GM19025 (cell line): ENCODE data around the gene PCDHA11.
"Not testable (repeated sequence)": the region's sequence is repeated elsewhere in the genome, so short reads cannot be mapped to it uniquely, and the experiment has no call there.

ENCODE experiments used
- ATAC-seq: cut with Tn5 transposase; IDR thresholded peaks from one replicate; pipeline ENCODE4 v1.9.1; 2021; ENCODE audit warnings: mild to moderate bottlenecking, low read depth, moderate library complexity; ENCODE audit not compliant: unreplicated experiment

PCDHA11 gene

DNA sequence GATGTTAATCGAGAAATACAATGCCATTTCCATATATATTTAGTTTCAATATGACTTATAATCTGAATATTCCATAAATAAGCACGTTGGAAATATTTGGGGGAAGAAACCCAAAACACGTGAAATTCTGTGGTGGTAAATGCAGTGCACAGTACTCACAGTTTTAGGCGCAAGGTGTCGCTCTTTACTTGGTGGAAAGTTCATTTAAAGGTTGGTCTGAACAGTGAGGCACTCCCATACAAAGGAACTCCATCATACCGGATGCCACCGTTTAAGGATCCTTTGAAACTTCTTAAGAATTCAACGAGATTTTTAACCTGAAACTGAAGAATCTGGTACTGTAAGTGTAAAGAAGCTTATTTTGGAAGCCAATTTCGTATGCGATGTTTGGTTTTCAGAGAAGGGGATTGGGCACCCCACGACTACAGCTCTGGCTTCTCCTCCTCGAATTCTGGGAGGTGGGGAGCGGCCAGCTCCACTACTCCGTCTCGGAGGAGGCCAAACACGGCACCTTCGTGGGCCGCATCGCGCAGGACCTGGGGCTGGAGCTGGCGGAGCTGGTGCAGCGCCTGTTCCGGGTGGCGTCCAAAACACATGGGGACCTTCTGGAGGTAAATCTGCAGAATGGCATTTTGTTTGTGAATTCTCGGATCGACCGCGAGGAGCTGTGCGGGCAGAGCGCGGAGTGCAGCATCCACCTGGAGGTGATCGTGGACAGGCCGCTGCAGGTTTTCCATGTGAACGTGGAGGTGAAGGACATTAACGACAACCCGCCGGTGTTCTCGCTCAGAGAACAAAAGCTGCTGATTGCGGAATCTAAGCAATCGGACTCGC lies at the start of gene PCDHA11:
TSS of gene PCDHA11 (plus strand) at position 237 of the 834 bp plus-strand sequence. CDS start at position 384, 147 bp downstream.
- no peak for ATAC-seq

DNA sequence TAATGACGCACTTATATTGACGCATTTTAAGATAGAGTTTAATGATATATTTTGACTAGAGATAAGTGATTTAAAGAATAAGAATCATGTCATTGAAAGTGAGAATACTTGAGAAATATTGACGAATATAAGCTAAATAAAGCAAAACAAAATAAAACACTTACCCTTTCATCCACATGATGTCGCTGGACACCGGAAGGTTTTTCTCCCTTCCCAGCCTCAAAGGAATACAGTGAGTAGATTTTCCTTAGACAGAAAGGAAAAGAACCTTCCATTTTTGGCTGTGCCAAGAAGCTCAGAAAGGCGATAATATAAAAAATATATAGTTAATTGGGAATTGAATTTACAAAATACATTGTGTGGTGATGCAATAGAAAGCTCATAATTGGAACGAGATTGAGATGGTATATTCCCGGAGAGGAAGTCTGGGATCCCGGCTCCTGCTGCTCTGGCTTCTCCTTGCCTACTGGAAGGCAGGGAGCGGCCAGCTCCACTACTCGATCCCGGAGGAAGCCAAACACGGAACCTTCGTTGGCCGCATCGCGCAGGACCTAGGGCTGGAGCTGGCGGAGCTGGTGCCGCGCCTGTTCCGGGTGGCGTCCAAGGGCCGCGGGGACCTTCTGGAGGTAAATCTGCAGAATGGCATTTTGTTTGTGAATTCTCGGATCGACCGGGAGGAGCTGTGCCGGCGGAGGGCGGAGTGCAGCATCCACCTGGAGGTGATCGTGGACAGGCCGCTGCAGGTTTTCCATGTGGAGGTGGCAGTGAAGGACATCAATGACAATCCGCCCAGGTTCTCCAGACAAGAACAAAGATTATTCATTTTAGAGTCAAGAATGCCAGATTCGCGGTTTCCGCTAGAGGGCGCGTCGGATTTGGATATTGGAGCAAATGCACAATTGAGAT lies 47.1 kb upstream of the PCDHA11 start, which contains the start of gene PCDHA5:
TSS of gene PCDHA5 (plus strand) at position 239 of the 906 bp plus-strand sequence.
- no peak for ATAC-seq

DNA sequence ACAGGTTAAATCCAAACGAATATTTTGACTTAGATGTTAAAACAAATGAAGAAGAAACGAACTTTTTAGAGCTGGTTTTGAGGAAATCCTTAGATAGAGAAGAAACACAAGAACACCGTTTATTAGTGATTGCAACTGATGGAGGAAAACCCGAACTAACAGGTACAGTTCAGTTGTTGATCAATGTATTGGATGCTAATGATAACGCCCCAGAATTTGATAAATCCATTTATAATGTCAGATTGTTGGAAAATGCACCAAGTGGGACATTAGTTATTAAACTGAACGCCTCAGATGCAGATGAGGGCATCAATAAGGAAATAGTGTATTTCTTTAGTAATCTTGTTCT lies 46.5 kb upstream of the PCDHA11 start:
- no peak for ATAC-seq

- ATAC-seq, result not testable (repeated sequence)
These were observed 45.8 kb upstream of the PCDHA11 start for GRCh38 chr5:140822969-140823368.

- ATAC-seq, result no peak
These were observed 45.3 kb upstream of the PCDHA11 start for GRCh38 chr5:140823475-140823874.

DNA sequence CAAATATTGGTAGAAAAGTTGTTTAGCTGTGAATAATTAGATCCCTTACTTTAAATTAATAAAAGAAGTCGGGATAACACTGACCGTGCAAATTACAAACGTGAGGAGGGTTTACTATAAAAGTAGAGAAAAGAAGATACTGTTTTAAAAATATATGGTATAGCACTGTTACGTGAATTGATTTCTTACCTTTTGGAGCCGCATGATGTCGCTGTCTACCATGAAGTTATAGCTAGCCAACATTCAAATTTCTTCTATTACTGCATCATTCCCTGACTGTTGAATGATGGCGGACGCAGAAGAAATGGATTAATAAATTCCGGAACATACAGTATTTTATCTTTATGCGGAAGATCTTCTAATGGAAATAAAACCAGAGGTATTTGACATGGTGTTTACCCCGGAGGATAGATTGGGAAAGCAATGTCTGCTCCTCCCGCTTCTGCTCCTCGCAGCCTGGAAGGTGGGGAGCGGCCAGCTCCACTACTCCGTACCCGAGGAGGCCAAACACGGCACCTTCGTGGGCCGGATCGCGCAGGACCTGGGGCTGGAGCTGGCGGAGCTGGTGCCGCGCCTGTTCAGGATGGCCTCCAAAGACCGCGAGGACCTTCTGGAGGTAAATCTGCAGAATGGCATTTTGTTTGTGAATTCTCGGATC lies 40.9 kb upstream of the PCDHA11 start, which contains the start of gene PCDHA6:
TSS of gene PCDHA6 (plus strand) at position 257 of the 658 bp plus-strand sequence. CDS start at position 389, 132 bp downstream.
- no peak for ATAC-seq

- no peak for ATAC-seq
These were observed 40.4 kb upstream of the PCDHA11 start for GRCh38 chr5:140828362-140828737.

GRCh38 chr5:140829511-140830501 lies 39.0 kb upstream of the PCDHA11 start:
- not testable (repeated sequence) for ATAC-seq

GRCh38 chr5:140833993-140834392 lies 34.8 kb upstream of the PCDHA11 start, which contains the start of gene PCDHA7:
Gene PCDHA7, plus strand, starts transcription at chr5:140834269. Its CDS starts 115 bp downstream, at chr5:140834384.
- ATAC-seq, result no peak

- ATAC-seq, result not testable (repeated sequence)
These were observed 34.2 kb upstream of the PCDHA11 start for GRCh38 chr5:140834439-140835008.

- ATAC-seq, result no peak
These were observed 32.9 kb upstream of the PCDHA11 start for GRCh38 chr5:140835622-140836510.

- ATAC-seq, result no peak
These were observed 27.5 kb upstream of the PCDHA11 start, which contains the start of gene PCDHA8 for GRCh38 chr5:140840978-140841962. Gene PCDHA8, plus strand, starts transcription at chr5:140841187. Its CDS starts 135 bp downstream, at chr5:140841322.

DNA sequence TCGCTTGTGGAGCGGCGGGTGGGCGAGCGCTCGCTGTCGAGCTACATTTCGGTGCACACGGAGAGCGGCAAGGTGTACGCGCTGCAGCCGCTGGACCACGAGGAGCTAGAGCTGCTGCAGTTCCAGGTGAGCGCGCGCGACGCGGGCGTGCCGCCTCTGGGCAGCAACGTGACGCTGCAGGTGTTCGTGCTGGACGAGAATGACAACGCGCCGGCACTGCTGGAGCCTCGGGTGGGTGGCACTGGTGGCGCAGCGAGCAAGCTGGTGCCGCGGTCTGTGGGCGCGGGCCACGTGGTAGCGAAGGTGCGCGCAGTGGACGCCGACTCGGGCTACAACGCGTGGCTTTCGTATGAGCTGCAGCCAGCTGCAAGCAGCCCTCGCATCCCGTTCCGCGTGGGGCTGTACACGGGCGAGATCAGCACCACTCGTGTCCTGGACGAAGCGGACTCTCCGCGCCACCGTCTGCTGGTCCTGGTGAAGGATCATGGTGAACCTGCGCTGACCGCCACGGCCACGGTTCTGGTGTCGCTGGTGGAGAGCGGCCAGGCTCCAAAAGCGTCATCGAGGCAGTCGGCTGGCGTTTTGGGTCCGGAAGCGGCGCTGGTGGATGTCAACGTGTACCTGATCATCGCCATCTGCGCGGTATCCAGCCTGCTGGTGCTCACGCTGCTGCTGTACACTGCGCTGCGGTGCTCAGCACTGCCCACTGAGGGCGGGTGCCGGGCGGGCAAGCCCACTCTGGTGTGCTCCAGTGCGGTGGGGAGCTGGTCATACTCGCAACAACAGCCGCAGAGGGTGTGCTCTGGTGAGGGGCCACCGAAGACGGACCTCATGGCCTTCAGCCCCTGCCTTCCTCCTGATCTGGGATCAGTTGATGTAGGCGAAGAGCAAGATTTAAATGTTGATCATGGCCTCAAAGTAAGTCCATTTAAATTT lies 25.7 kb upstream of the PCDHA11 start:
- no peak for ATAC-seq

DNA sequence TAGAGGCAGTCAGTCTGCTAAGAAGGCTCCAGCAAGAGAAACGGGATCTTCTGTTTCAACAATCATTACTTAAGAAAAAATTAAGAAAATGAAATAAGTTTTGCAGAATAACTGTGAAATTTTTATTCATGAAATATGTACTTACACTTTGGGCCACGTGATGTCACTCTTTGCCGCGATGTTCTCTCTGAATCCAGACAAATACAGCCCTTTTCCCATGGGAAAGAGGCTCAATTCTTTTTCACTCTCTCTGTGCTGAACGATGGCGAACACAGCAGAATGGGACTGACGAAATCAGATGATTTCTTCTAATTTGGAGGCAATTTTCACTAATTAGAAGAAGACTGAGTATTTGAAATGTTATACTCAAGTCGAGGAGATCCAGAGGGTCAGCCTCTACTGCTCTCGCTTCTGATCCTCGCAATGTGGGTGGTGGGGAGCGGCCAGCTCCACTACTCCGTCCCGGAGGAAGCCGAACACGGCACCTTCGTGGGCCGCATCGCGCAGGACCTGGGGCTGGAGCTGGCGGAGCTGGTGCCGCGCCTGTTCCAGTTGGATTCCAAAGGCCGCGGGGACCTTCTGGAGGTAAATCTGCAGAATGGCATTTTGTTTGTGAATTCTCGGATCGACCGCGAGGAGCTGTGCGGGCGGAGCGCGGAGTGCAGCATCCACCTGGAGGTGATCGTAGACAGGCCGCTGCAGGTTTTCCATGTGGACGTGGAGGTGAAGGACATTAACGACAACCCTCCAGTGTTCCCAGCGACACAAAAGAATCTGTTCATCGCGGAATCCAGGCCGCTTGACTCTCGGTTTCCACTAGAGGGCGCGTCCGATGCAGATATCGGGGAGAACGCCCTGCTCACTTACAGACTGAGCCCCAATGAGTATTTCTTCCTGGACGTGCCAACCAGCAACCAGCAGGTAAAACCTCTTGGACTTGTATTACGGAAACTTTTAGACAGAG lies 20.3 kb upstream of the PCDHA11 start, which contains the start of gene PCDHA9:
TSS of gene PCDHA9 (plus strand) at position 244 of the 964 bp plus-strand sequence. CDS start at position 358, 114 bp downstream.
- not testable (repeated sequence) for ATAC-seq
